D341Med (cell line): Measurements from ENCODE around the gene FBXL2.
"Not testable (repeated sequence)": the region's sequence is repeated elsewhere in the genome, so short reads cannot be mapped to it uniquely, and the experiment has no call there.

Experiments used
- DNase-seq: peaks from one replicate; pipeline ENCODE4 v3.0.0; 2012; ENCODE audit warnings: low spot score

FBXL2 gene

GRCh38 chr3:33429306-33429705, 152.1 kb downstream of the FBXL2 start:
- not testable (repeated sequence) for DNase-seq

- DNase-seq: no peak
Observed at GRCh38 chr3:33430061-33430460, 152.8 kb downstream of the FBXL2 start.

GRCh38 chr3:33430571-33430970, 153.3 kb downstream of the FBXL2 start:
- DNase-seq: no peak

- no peak for DNase-seq
Observed at GRCh38 chr3:33433843-33434242, 156.6 kb downstream of the FBXL2 start.
